Calu3 (cell line): ENCODE results near the gene RFT1. TPM values are rescaled to one million over a fixed set of nuclear protein-coding genes. Genes with fewer than 3 reads are reported as not detected.
A peak's percentile ranks its signal among the peaks of the same experiment; 100 is the strongest.

Experiments used
- BruUV-seq: library from RNA; stranded (reverse); fragments of 400-500 nt; replicated peaks from 2 replicates; lab custom pipeline; 2021; lab: Mats Ljungman, UMichigan
- CTCF ChIA-PET: fragments of 300-600 bp; sonication (Branson Sonifier 250); formaldehyde crosslinking; loops from one replicate; lab custom pipeline; 2022; ENCODE audit warnings: antibody characterized with exemption; lab: Charles Lee
- DNase-seq: peaks from one replicate; pipeline ENCODE4 v3.0.0; 2022
- H3K27ac Mint-ChIP-seq: one replicate; pipeline ENCODE4 v1.8.0; 2022; ENCODE audit warnings: mixed read lengths; ENCODE audit not compliant: unreplicated experiment
- H3K27me3 Mint-ChIP-seq: one replicate; pipeline ENCODE4 v1.8.0; 2022; ENCODE audit warnings: mixed read lengths; ENCODE audit not compliant: unreplicated experiment
- H3K36me3 Mint-ChIP-seq: one replicate; pipeline ENCODE4 v1.8.0; 2022; ENCODE audit warnings: mild to moderate bottlenecking, moderate library complexity, mixed read lengths; ENCODE audit not compliant: insufficient read depth, unreplicated experiment
- H3K4me1 Mint-ChIP-seq: one replicate; pipeline ENCODE4 v1.8.0; 2022; ENCODE audit warnings: mild to moderate bottlenecking, low read depth, mixed read lengths; ENCODE audit not compliant: unreplicated experiment
- H3K4me3 Mint-ChIP-seq: one replicate; pipeline ENCODE4 v1.8.0; 2022; ENCODE audit warnings: mild to moderate bottlenecking, low read depth, moderate library complexity, mixed read lengths; ENCODE audit not compliant: unreplicated experiment
- H3K9me3 Mint-ChIP-seq: one replicate; pipeline ENCODE4 v1.8.0; 2022; ENCODE audit warnings: low read depth, mixed read lengths; ENCODE audit not compliant: unreplicated experiment
- intact Hi-C: fragments of 100-400 bp; cut with micrococcal nuclease; formaldehyde crosslinking; loops from one replicate; pipeline ENCODE4 v1.10.0; 2022; ENCODE audit not compliant: unreplicated experiment
- total RNA-seq: library from RNA; stranded (reverse); gene quantifications from 2 replicates; pipeline ENCODE4 v1.2.3, GENCODE V29; 2022
- TF ChIP-seq, protein P1 (sequence below): fragments of 200-600 bp; IDR thresholded peaks from one replicate; pipeline ENCODE4 v1.8.0; 2022; ENCODE audit warnings: antibody characterized with exemption; ENCODE audit not compliant: unreplicated experiment

Gene RFT1
- total RNA-seq, 1 experiment from 2014 or later, result 35.0 TPM

DNA sequence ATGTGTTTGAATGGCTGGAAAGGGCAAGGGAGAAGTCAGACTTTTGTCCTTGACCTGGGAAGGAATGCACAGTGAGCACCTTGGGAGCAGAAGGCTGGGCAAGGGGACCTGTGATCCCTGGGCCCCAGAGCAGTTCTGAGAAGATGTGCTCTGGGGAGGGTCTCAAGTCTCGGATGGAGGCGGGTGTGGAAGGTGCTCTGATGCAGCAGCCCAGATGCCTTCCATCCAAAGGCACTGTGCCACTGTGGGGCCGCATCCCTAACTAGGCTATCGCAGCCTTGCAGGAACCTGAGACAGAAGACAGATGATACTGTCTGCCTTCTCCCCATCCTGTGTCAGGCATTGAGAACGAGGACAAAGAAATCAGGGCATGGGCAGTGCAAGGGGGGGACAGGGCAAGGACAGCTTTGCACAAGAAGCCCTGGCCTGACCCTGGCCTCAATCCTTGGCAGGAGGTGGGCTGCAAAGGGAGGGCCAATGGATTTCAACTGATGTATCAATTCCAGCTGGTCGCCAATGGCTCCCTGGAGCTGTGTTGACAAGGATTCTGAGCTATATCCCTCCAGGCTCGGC lies 16.2 kb upstream of the RFT1 start:
- Mint-ChIP-seq H3K27me3 (no peaks in the 10 kb centered on the region), H3K4me1 (peaks cover 33% of the 10 kb centered on the region), H3K4me3 (no peak overlapping the region), H3K9me3 (no peaks in the 10 kb centered on the region), H3K36me3 (no peaks in the 10 kb centered on the region), H3K27ac (no peak overlapping the region)
- no TSS peak for BruUV-seq
- TF ChIP-seq, protein P1, sequence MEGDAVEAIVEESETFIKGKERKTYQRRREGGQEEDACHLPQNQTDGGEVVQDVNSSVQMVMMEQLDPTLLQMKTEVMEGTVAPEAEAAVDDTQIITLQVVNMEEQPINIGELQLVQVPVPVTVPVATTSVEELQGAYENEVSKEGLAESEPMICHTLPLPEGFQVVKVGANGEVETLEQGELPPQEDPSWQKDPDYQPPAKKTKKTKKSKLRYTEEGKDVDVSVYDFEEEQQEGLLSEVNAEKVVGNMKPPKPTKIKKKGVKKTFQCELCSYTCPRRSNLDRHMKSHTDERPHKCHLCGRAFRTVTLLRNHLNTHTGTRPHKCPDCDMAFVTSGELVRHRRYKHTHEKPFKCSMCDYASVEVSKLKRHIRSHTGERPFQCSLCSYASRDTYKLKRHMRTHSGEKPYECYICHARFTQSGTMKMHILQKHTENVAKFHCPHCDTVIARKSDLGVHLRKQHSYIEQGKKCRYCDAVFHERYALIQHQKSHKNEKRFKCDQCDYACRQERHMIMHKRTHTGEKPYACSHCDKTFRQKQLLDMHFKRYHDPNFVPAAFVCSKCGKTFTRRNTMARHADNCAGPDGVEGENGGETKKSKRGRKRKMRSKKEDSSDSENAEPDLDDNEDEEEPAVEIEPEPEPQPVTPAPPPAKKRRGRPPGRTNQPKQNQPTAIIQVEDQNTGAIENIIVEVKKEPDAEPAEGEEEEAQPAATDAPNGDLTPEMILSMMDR, result no peak
- no peak for DNase-seq
- intact Hi-C loops, result no loop called here
- CTCF ChIA-PET, result interaction anchor here (1.3 kb wide), 1 partner anchor 9 kb away, joined by 5 read pairs; no protein-coding TSS in a partner anchor

DNA sequence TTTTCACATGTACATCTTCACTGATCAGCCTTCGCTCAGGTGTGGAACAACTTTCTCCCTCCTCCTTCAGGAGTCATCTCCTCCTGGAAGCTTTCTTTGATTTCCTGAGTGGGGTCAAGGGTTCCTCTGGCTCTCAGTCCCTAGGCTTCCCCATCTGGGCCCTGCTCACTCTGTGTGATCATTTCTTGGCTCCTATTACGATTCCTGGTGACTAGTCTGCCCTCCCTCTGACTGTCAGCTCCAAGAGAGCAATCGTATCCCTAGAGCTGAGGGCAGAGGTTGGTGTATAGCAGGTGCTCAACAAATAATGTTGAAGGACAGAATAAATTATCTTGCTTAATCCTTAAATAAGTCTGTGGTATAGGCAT lies 15.5 kb upstream of the RFT1 start:
- H3K4me3 Mint-ChIP-seq, result no peak overlapping the region
- CTCF ChIA-PET, result interaction anchor here (0.6 to 1.3 kb wide), 5 partner anchors 10 to 160 kb away, joined by 3 to 6 read pairs (median 4); no protein-coding TSS in a partner anchor

DNA sequence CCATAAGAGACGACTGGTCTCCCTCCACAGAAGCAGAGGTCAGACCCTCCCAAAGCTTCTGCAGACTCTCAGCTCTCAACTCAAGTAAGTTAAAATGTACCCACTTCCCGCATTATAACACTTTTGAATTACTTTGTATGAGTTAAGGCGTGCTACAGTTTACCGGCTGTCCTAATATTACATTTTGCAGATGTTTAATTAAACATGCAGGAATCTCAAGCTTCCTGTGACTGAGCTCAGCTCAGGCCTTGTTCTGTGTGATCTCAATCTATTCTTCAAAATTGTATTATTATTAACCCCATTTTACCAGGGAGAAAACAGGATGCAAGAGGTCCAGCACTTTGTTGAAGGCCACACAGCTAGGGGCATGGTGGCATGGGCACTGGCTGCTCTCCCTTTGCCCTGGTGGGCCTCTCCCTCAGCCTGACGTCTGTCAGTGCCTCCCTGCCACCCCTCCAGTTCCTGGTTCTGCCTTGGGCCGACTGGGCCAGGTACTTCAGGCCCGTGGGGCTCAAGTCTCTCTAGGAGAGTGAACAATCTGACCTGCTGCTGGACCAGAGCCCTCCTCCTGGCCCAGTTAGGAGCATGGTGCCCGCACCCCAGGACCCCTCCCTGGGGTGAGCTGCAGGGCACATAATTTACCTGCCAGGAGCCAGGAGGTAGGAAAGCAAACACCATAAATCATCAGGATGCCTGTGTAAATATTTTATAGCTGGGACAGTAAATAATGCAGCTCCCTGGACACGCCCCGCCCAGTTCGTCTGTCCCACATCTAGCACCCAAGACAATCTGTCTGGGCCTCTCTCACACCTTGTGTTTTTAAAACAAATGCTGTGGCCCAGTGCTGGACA lies 14.9 kb upstream of the RFT1 start:
- H3K27me3 Mint-ChIP-seq, result no peaks in the 10 kb centered on the region
- H3K9me3 Mint-ChIP-seq, result no peaks in the 10 kb centered on the region
- no peaks in the 10 kb centered on the region for H3K36me3 Mint-ChIP-seq
- intact Hi-C loops, result no loop called here
- BruUV-seq, result no TSS peak
- peaks cover 20% of the 10 kb centered on the region for H3K4me1 Mint-ChIP-seq
- DNase-seq, result peak; percentile 25
- TF ChIP-seq, protein P1, result no peak
- H3K27ac Mint-ChIP-seq, result no peak overlapping the region
- H3K4me3 Mint-ChIP-seq, result no peak overlapping the region
- CTCF ChIA-PET, result interaction anchor here (0.6 to 1.3 kb wide), 5 partner anchors 10 to 159 kb away, joined by 3 to 6 read pairs (median 4); no protein-coding TSS in a partner anchor

More for the DNA sequence above, 15.5 kb upstream of the RFT1 start:
- intact Hi-C loops, result no loop called here
- H3K9me3 Mint-ChIP-seq, result no peaks in the 10 kb centered on the region
- TF ChIP-seq, protein P1, result no peak
- DNase-seq, result no peak
- no peaks in the 10 kb centered on the region for H3K36me3 Mint-ChIP-seq
- H3K27ac Mint-ChIP-seq, result no peak overlapping the region
- peaks cover 26% of the 10 kb centered on the region for H3K4me1 Mint-ChIP-seq
- H3K27me3 Mint-ChIP-seq, result no peaks in the 10 kb centered on the region
- BruUV-seq, result no TSS peak

DNA sequence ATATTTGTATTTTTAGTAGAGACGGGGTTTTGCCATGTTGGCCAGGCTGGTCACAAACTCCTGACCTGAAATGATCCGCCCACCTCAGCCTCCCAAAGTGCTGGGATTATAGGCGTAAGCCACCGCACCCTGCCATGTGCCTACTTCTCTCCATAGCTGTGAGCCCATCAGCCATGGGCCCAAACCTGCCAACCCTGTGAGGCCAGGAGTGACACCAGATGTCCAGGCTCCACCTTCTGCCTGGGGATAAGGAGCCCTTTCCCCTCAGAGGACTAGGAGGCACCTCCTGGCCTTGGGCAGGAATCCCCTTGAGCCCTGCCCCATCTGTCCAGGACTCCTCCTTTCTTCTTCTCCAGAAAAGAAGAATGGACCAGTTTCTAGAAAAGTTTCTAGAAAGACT lies 14.2 kb upstream of the RFT1 start:
- H3K27ac Mint-ChIP-seq, result no peak overlapping the region
- peaks cover 15% of the 10 kb centered on the region for H3K4me1 Mint-ChIP-seq
- H3K9me3 Mint-ChIP-seq, result no peaks in the 10 kb centered on the region
- H3K36me3 Mint-ChIP-seq, result no peaks in the 10 kb centered on the region
- CTCF ChIA-PET, result interaction anchor here (0.6 to 1.2 kb wide), 3 partner anchors 12 to 115 kb away, joined by 3 to 4 read pairs (median 3); no protein-coding TSS in a partner anchor
- H3K4me3 Mint-ChIP-seq, result no peak overlapping the region
- no peaks in the 10 kb centered on the region for H3K27me3 Mint-ChIP-seq
- DNase-seq, result no peak
- TF ChIP-seq, protein P1, result no peak
- intact Hi-C loops, result no loop called here
- no TSS peak for BruUV-seq
